K562 (cell line): ENCODE results near the gene MVK. TPM values are rescaled to one million over a fixed set of nuclear protein-coding genes. Genes with fewer than 3 reads are reported as not detected.

Experiments
- ATAC-seq: fragments of 200-7000 bp; cut with Tn5 transposase; 3 replicates; pipeline ENCODE4 v1.9.1; 2020; ENCODE audit warnings: moderate library complexity
- BruUV-seq: library from RNA; stranded (reverse); fragments of 400-500 nt; replicated peaks from 2 replicates; lab custom pipeline; 2021; lab: Mats Ljungman, UMichigan
- CTCF ChIA-PET: fragments of 300-600 bp; formaldehyde crosslinking; extraction: SDS; loops from one replicate; lab custom pipeline; 2021; ENCODE audit warnings: low intra/inter-chr PET ratio; lab: Yijun Ruan, JAX
- POLR2A ChIA-PET: fragments of 300-600, 350-650 bp; sonication (Branson Sonifier 250); formaldehyde crosslinking; extraction: SDS; loops from one replicate; lab custom pipeline; 2021; ENCODE audit warnings: antibody characterized with exemption, inconsistent platforms; lab: Yijun Ruan, JAX
- DNase-seq, 4 experiments: peaks; one replicate each; pipeline versions ENCODE4 v3.0.0 to v3.0.0-alpha.2; 2011 to 2018; ENCODE audit warnings: low spot score in 3 of 4, mixed read lengths in 3 of 4; ENCODE audit errors: extremely low read depth in 1 of 4
- FAIRE-seq: peaks from 2 replicates; lab custom pipeline; 2011; peaks lifted over from hg19 to GRCh38; lab: Jason Lieb, UNC
- H2AFZ ChIP-seq: 2 replicates; pipeline ENCODE4 v1.6.0; 2011; ENCODE audit warnings: low read depth, low read length, control low read depth, inconsistent platforms
- H3K27ac ChIP-seq: fragments of 200-600 bp; 3 replicates; pipeline ENCODE4 v1.8.0; 2011; ENCODE audit warnings: low read depth, mild to moderate bottlenecking, control low read depth, inconsistent platforms, low read length, moderate library complexity, mixed read lengths; ENCODE audit errors: extremely low read depth
- H3K27me3 ChIP-seq, 2 experiments: fragments of 300-600 bp in 1 of 2; 2 replicates in 1 of 2; 3 replicates in 1 of 2; pipeline versions ENCODE4 v1.6.0 to v1.8.0; 2011; ENCODE audit warnings: inconsistent platforms in 2 of 2, low read length in 2 of 2, mild to moderate bottlenecking in 1 of 2, mixed read lengths in 1 of 2, moderate library complexity in 1 of 2; ENCODE audit not compliant: control insufficient read depth in 2 of 2, insufficient read depth in 2 of 2
- H3K36me3 ChIP-seq: fragments of 300-600 bp; 3 replicates; pipeline ENCODE4 v1.8.0; 2011; ENCODE audit warnings: mild to moderate bottlenecking, low read length, inconsistent platforms; ENCODE audit not compliant: control insufficient read depth, insufficient read depth
- H3K4me1 ChIP-seq, 2 experiments: fragments of 200-600 bp in 1 of 2; replicated peaks in 1 of 2; 2 replicates in 1 of 2; 3 replicates in 1 of 2; pipeline versions ENCODE4 v1.5.1 to v1.8.0; 2011; ENCODE audit warnings: inconsistent platforms in 2 of 2, low read length in 2 of 2, mild to moderate bottlenecking in 1 of 2, mixed read lengths in 1 of 2, moderate library complexity in 1 of 2; ENCODE audit not compliant: control insufficient read depth in 2 of 2, insufficient read depth in 2 of 2
- H3K4me2 ChIP-seq: 2 replicates; pipeline ENCODE4 v1.6.1; 2011; ENCODE audit warnings: low read length, control low read depth, inconsistent platforms, mixed read lengths; ENCODE audit not compliant: insufficient read depth
- H3K4me3 ChIP-seq: fragments of 200-600 bp; sonication (generic), shearing (Covaris generic); 2 replicates; pipeline ENCODE4 v1.5.1; 2016; ENCODE audit warnings: control low read depth, inconsistent platforms
- H3K79me2 ChIP-seq: fragments of 200-600 bp; 3 replicates; pipeline ENCODE4 v1.8.0; 2011; ENCODE audit warnings: low read length, inconsistent platforms; ENCODE audit not compliant: control insufficient read depth, insufficient read depth
- H3K9ac ChIP-seq, 2 experiments: 2 replicates each; pipeline versions ENCODE4 v1.6.0 to v1.6.1; 2011; ENCODE audit warnings: low read depth in 2 of 2, low read length in 2 of 2, control low read depth in 1 of 2, inconsistent platforms in 1 of 2, mild to moderate bottlenecking in 1 of 2, mixed read lengths in 1 of 2; ENCODE audit not compliant: insufficient read depth in 1 of 2
- H3K9me1 ChIP-seq: one replicate; pipeline ENCODE4 v1.6.0; 2011; ENCODE audit warnings: inconsistent platforms, mild to moderate bottlenecking, low read length, moderate library complexity; ENCODE audit not compliant: control insufficient read depth, insufficient read depth
- H3K9me3 ChIP-seq: replicated peaks from 2 replicates; pipeline ENCODE4 v1.5.1; 2011; ENCODE audit warnings: low read depth, low read length, inconsistent platforms; ENCODE audit not compliant: control insufficient read depth, insufficient read depth
- H4K20me1 ChIP-seq: replicated peaks from 2 replicates; pipeline ENCODE4 v1.6.1; 2011; ENCODE audit warnings: low read length, inconsistent platforms, mixed read lengths; ENCODE audit not compliant: control insufficient read depth, insufficient read depth
- ARID3B ChIP-seq: fragments of 250-450 bp; sonication (Bioruptor Pico); IDR thresholded peaks from 2 replicates; pipeline ENCODE4 v1.4.0; 2020; ENCODE audit warnings: borderline replicate concordance
- ASH1L ChIP-seq: fragments of 450-650 bp; IDR thresholded peaks from 2 replicates; pipeline ENCODE4 v1.6.1; 2018; ENCODE audit warnings: borderline replicate concordance, mild to moderate bottlenecking, low read depth; ENCODE audit not compliant: partially characterized antibody
- CBFA2T2 ChIP-seq: fragments of 450-650 bp; conservative IDR thresholded peaks from 2 replicates; pipeline ENCODE4 v1.6.1; 2017; ENCODE audit warnings: mild to moderate bottlenecking
- EWSR1 ChIP-seq: fragments of 450-650 bp; IDR thresholded peaks from 2 replicates; pipeline ENCODE4 v1.6.1; 2018; ENCODE audit warnings: borderline replicate concordance, mild to moderate bottlenecking, low read depth, moderate library complexity; ENCODE audit not compliant: partially characterized antibody
- GATA2 ChIP-seq: sonication (generic); formaldehyde crosslinking; IDR thresholded peaks from 2 replicates; pipeline ENCODE4 v1.4.0; 2020; ENCODE audit warnings: mild to moderate bottlenecking, missing genetic modification reagents
- HBP1 ChIP-seq: fragments of 450-650 bp; formaldehyde crosslinking; IDR thresholded peaks from 2 replicates; pipeline ENCODE4 v1.4.0; 2022; ENCODE audit warnings: missing genetic modification characterization
- KLF13 ChIP-seq: fragments of 450-650 bp; IDR thresholded peaks from 2 replicates; pipeline ENCODE4 v1.6.1; 2016; ENCODE audit warnings: missing genetic modification characterization, low read depth, mild to moderate bottlenecking, missing compliant biosample characterization, moderate library complexity, borderline replicate concordance
- NKRF ChIP-seq: fragments of 450-650 bp; IDR thresholded peaks from 2 replicates; pipeline ENCODE4 v1.6.1; 2016; ENCODE audit warnings: borderline replicate concordance
- NR4A1 ChIP-seq, 2 experiments: fragments of 250-450 bp in 1 of 2; fragments of 450-650 bp in 1 of 2; sonication (Bioruptor Pico) in 1 of 2; IDR thresholded peaks; 2 replicates each; pipeline versions ENCODE4 v1.4.0 to v1.6.1; 2016 to 2020; ENCODE audit warnings: mild to moderate bottlenecking in 2 of 2, missing compliant biosample characterization in 1 of 2, missing genetic modification characterization in 1 of 2, moderate library complexity in 1 of 2
- PHF8 ChIP-seq: fragments of 200-600 bp; sonication (generic); IDR thresholded peaks from 2 replicates; pipeline ENCODE4 v1.6.1; 2012; ENCODE audit warnings: mixed run types, mild to moderate bottlenecking, inconsistent platforms, low read length, moderate library complexity, borderline replicate concordance
- TBL1XR1 ChIP-seq, 2 experiments: IDR thresholded peaks; 2 replicates each; pipeline ENCODE4 v1.6.1; 2012; ENCODE audit warnings: improper control_type of control experiment in 2 of 2, low read length in 2 of 2, mild to moderate bottlenecking in 1 of 2
- TCF3 ChIP-seq: sonication (generic); formaldehyde crosslinking; IDR thresholded peaks from 2 replicates; pipeline ENCODE4 v1.4.0; 2020; ENCODE audit warnings: mild to moderate bottlenecking, missing genetic modification reagents
- ZNF184 ChIP-seq: sonication (generic); formaldehyde crosslinking; IDR thresholded peaks from 2 replicates; pipeline ENCODE4 v1.5.0; 2020; ENCODE audit warnings: missing genetic modification reagents
- WGBS: fragments of 100-300 bp; shearing (Covaris generic); methylation state at CpG from one replicate; pipeline ENCODE4 v1.1.6; 2016; ENCODE audit warnings: low coverage, mixed read lengths; ENCODE audit not compliant: insufficient coverage; ENCODE audit errors: missing lambda C conversion rate; 5-methylcytosine and 5-hydroxymethylcytosine counted together
- in situ Hi-C: fragments of 300-500 bp; cut with MboI; formaldehyde crosslinking; loops from 4 replicates; pipeline ENCODE4 v1.15.0; 2018; ENCODE audit warnings: inconsistent platforms, mixed read lengths
- intact Hi-C: fragments of 100-400 bp; cut with micrococcal nuclease; formaldehyde crosslinking; loops from 2 replicates; pipeline ENCODE4 v1.14.2; 2022
- polyA plus RNA-seq, 8 experiments: library from polyadenylated mRNA; depleted of rRNA in 4 of 8; stranded (reverse) in 5 of 8; unstranded in 3 of 8; fragments of >200 nt; fragmentation: Nextera tagmentation in 2 of 8; fragmentation: Illumina TruSeq in 1 of 8; extraction: Ambion mirVana in 2 of 8; extraction: Trizol in 1 of 8; gene quantifications; 2 replicates each; pipeline versions ENCODE4 v1.2.1 to v1.2.3, GENCODE V29; 2011 to 2014; ENCODE audit warnings: inconsistent platforms in 1 of 8, missing spikeins in 1 of 8
- total RNA-seq, 7 experiments: library from RNA; depleted of rRNA in 6 of 7; stranded (reverse); fragments of >200 nt in 6 of 7; fragmentation: Illumina TruSeq in 2 of 7; extraction: Trizol in 2 of 7; gene quantifications; 2 replicates each; pipeline versions ENCODE4 v1.2.1 to v1.2.3, GENCODE V29; 2011 to 2021; ENCODE audit warnings: low replicate concordance in 1 of 7
- TF ChIP-seq, protein P1 (sequence below): sonication (generic); formaldehyde crosslinking; IDR thresholded peaks from 2 replicates; pipeline ENCODE4 v1.4.0; 2020; ENCODE audit warnings: mild to moderate bottlenecking, missing genetic modification reagents

Gene MVK
- total and polyA plus RNA-seq, 9 of the 15 experiments (the other 6 are each of a cell fraction or from before 2014, with no cell fraction given), result 0.41 to 33.6 (median 18.8) TPM

DNA sequence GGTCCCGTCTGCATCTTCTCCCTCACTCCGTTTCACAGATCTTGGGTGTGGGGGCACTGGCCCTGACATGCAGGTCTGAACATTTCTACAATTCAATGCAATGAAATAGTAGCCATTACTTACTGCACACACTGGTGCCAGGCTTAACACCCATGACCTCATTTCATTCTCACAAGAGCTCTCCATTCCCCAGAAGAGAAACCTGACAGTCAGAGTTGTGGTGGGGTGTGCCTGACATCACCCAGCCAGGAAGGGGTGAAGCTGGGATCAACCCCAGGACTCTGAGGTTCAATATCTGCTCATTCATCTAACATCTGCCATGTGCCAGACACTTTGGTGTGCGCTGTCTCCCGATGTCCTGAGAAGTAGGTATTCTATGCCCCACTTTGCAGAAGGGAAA, 34.7 kb downstream of the MVK start (continued):
- TF ChIP-seq ASH1L (no peak), PHF8 (no peak), ZNF184 (CRISPR knock-in tag) (no peak), NR4A1 (CRISPR knock-in tag; IDR thresholded peaks at IDR 0.05) (no peak), NR4A1 (tag; IDR thresholded peaks at IDR 0.05) (no peak), GATA2 (CRISPR knock-in tag) (no peak)

DNA sequence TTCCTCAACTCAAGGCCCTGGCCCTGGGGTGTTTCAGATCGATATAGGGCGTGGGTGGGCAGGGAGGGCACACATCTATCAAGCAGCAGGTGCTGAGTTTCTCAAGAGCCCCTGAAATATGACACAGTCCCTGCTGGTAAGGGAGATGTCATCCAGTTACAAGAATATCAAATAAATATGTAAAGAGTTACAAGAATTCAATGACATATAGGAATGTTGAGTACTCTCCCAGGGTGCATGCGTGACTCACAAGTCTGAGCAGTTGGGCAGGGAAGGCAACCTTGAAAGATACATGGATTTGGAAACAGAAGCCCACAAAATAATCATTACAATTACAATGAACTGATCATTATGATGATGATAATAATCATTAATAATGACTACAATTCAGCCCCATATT, 35.2 kb downstream of the MVK start:
- Histone ChIP-seq H3K27ac (no peak overlapping the region), H2AFZ (no peak overlapping the region), H3K9me1 (peaks cover 3% of the 10 kb centered on the region), H3K4me1 (peaks cover 0 to 11% of the 10 kb centered on the region in 2 experiments; a peak in 2 of 5 replicates), H3K79me2 (no peaks in the 10 kb centered on the region), H3K4me2 (no peak overlapping the region), H3K4me3 (no peak overlapping the region), H3K27me3 (peaks cover 22 to 72% of the 10 kb centered on the region in 2 experiments; a peak in 4 of 5 replicates), H3K9me3 (no peaks in the 10 kb centered on the region), H3K9ac (no peak overlapping the region), H3K36me3 (no peaks in the 10 kb centered on the region), H4K20me1 (peaks cover 9% of the 10 kb centered on the region)
- ATAC-seq (no peak), DNase-seq (no peak), FAIRE-seq (no peak)
- WGBS, result 2% methylated on average over 3 of the region's 3 CpGs
- in situ Hi-C loops (no loop called here), intact Hi-C loops (no loop called here)
- CTCF ChIA-PET, result no interaction called here
- BruUV-seq, result no TSS peak
- POLR2A ChIA-PET, result no interaction called here
- TF ChIP-seq TCF3 (CRISPR knock-in tag) (no peak), CBFA2T2 (no peak), ARID3B (CRISPR knock-in tag) (no peak), NKRF (no peak), KLF13 (tag) (no peak), HBP1 (CRISPR knock-in tag) (no peak), TBL1XR1 (IDR thresholded peaks at IDR 0.05; ENCODE audit: low read length in 2 of 2) (no peak), EWSR1 (no peak)
- TF ChIP-seq, protein P1, sequence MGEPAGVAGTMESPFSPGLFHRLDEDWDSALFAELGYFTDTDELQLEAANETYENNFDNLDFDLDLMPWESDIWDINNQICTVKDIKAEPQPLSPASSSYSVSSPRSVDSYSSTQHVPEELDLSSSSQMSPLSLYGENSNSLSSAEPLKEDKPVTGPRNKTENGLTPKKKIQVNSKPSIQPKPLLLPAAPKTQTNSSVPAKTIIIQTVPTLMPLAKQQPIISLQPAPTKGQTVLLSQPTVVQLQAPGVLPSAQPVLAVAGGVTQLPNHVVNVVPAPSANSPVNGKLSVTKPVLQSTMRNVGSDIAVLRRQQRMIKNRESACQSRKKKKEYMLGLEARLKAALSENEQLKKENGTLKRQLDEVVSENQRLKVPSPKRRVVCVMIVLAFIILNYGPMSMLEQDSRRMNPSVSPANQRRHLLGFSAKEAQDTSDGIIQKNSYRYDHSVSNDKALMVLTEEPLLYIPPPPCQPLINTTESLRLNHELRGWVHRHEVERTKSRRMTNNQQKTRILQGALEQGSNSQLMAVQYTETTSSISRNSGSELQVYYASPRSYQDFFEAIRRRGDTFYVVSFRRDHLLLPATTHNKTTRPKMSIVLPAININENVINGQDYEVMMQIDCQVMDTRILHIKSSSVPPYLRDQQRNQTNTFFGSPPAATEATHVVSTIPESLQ, result no peak
